Body of pancreas (tissue), 4 donors: ENCODE measurements around the gene MYOCOS.

Experiments
- POLR2A ChIP-seq, 3 donors: fragments of 450-650 bp; IDR thresholded peaks; one replicate each; pipeline ENCODE4 v1.6.1; 2016; ENCODE audit warnings: antibody characterized with exemption in 3 of 3, mild to moderate bottlenecking in 2 of 3
- TF ChIP-seq, protein P1 (sequence below), 7 experiments: fragments of 450-650 bp in 4 of 7; fragments of 200-600 bp in 3 of 7; sonication (generic) in 3 of 7; IDR thresholded peaks; one replicate each; pipeline ENCODE4 v1.5.1; 2016 to 2019; ENCODE audit warnings: antibody characterized with exemption in 7 of 7

DNA sequence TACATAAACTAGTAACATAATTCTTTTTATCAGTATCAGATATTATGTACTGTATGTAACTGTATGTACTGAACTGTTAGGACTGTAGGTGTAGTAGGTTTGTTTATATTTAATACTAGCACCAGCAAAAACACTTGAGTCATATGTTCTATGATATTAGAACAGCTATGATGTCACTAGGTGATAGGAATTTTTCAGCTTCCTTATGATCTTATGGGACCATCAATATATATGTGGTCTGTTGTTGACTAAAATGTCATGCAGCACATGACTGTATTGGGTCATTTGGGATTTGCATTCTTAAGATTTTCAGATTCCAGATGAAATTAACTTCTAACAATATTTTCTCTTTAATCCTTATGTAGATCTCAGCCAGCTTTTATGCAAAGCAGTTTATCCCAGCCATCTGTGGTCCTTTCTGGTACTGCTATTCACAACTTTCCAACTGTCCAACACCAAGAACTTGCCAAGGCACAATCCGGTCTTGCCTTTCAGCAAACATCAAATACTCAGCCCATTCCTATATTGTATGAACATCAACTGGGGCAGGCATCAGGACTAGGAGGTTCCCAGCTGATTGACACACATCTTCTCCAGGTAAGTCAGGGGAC lies 38.3 kb upstream of the MYOCOS start:
- TF ChIP-seq, protein P1, sequence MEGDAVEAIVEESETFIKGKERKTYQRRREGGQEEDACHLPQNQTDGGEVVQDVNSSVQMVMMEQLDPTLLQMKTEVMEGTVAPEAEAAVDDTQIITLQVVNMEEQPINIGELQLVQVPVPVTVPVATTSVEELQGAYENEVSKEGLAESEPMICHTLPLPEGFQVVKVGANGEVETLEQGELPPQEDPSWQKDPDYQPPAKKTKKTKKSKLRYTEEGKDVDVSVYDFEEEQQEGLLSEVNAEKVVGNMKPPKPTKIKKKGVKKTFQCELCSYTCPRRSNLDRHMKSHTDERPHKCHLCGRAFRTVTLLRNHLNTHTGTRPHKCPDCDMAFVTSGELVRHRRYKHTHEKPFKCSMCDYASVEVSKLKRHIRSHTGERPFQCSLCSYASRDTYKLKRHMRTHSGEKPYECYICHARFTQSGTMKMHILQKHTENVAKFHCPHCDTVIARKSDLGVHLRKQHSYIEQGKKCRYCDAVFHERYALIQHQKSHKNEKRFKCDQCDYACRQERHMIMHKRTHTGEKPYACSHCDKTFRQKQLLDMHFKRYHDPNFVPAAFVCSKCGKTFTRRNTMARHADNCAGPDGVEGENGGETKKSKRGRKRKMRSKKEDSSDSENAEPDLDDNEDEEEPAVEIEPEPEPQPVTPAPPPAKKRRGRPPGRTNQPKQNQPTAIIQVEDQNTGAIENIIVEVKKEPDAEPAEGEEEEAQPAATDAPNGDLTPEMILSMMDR (IDR thresholded peaks at IDR 0.05): no peak
- TF ChIP-seq POLR2A (IDR thresholded peaks at IDR 0.05): no peak
